Endodermal cell (in vitro differentiated cells): Measurements from ENCODE around the gene PCDHGC3. TPM values are rescaled to one million over a fixed set of nuclear protein-coding genes. Genes with fewer than 3 reads are reported as not detected.

ENCODE experiments used
- DNase-seq: peaks from one replicate; pipeline ENCODE4 v3.0.0-alpha.2; 2017
- H3K27ac ChIP-seq: 2 replicates; pipeline ENCODE4 v1.5.1; 2013; ENCODE audit warnings: mild to moderate bottlenecking, low read depth, low read length, moderate library complexity
- H3K27me3 ChIP-seq: 2 replicates; pipeline ENCODE4 v1.6.1; 2013; ENCODE audit warnings: mild to moderate bottlenecking, low read length, moderate library complexity; ENCODE audit not compliant: insufficient read depth, control insufficient read depth, poor library complexity, severe bottlenecking
- H3K36me3 ChIP-seq: 2 replicates; pipeline ENCODE4 v1.7.0; 2013; ENCODE audit warnings: mild to moderate bottlenecking, low read length, moderate library complexity; ENCODE audit not compliant: control insufficient read depth, insufficient read depth
- H3K4me1 ChIP-seq: one replicate; pipeline ENCODE4 v1.7.0; 2013; ENCODE audit warnings: low read length; ENCODE audit not compliant: control insufficient read depth, insufficient read depth
- H3K4me3 ChIP-seq: 2 replicates; pipeline ENCODE4 v1.5.1; 2013; ENCODE audit warnings: mild to moderate bottlenecking, low read length, moderate library complexity
- H3K9ac ChIP-seq: 2 replicates; pipeline ENCODE4 v1.6.1; 2013; ENCODE audit warnings: mild to moderate bottlenecking, low read length, moderate library complexity; ENCODE audit not compliant: poor library complexity, severe bottlenecking; ENCODE audit errors: extremely low read depth
- H3K9me3 ChIP-seq: 2 replicates; pipeline ENCODE4 v1.6.1; 2013; ENCODE audit warnings: mild to moderate bottlenecking, low read length, moderate library complexity; ENCODE audit not compliant: control insufficient read depth
- H3K27ac Mint-ChIP-seq: 2 replicates; pipeline ENCODE4 v1.8.0; 2020; ENCODE audit warnings: mixed read lengths
- H3K27me3 Mint-ChIP-seq: 2 replicates; pipeline ENCODE4 v1.8.0; 2021; ENCODE audit warnings: mild to moderate bottlenecking, mixed read lengths; ENCODE audit not compliant: insufficient read depth
- H3K36me3 Mint-ChIP-seq: 2 replicates; pipeline ENCODE4 v1.8.0; 2020; ENCODE audit warnings: low read depth, mixed read lengths
- H3K4me1 Mint-ChIP-seq: 2 replicates; pipeline ENCODE4 v1.8.0; 2020; ENCODE audit warnings: mixed read lengths
- H3K4me3 Mint-ChIP-seq: 2 replicates; pipeline ENCODE4 v1.8.0; 2020; ENCODE audit warnings: mild to moderate bottlenecking, moderate library complexity, mixed read lengths
- H3K9me3 Mint-ChIP-seq: 2 replicates; pipeline ENCODE4 v1.8.0; 2020; ENCODE audit warnings: mild to moderate bottlenecking, mixed read lengths
- WGBS, 2 experiments: methylation state at CpG; one replicate each; pipeline versions ENCODE4 v1.1.5 to v1.1.7; 2013; ENCODE audit warnings: missing lambda C conversion rate in 2 of 2, mixed read lengths in 1 of 2; ENCODE audit not compliant: insufficient coverage in 1 of 2, insufficient read length in 1 of 2; 5-methylcytosine and 5-hydroxymethylcytosine counted together
- total RNA-seq, 2 donors: library from RNA; stranded (reverse); fragmentation: NEBNext Ultra II Directional in 1 of 2; extraction: Animal tissue kit (Norgen Biotek cat#: 25700) in 1 of 2; gene quantifications; 2 replicates in 1 of 2; 3 replicates in 1 of 2; pipeline ENCODE4 v1.2.1, GENCODE V29; 2021
- TF ChIP-seq, protein P1 (sequence below): fragments of 200-600 bp; sonication (generic); conservative IDR thresholded peaks from 2 replicates; pipeline ENCODE4 v1.5.0; 2021; ENCODE audit warnings: antibody characterized with exemption, mild to moderate bottlenecking

Gene PCDHGC3
- total RNA-seq, 2 donors from 2014 or later, result 13.9 to 27.6 TPM

DNA sequence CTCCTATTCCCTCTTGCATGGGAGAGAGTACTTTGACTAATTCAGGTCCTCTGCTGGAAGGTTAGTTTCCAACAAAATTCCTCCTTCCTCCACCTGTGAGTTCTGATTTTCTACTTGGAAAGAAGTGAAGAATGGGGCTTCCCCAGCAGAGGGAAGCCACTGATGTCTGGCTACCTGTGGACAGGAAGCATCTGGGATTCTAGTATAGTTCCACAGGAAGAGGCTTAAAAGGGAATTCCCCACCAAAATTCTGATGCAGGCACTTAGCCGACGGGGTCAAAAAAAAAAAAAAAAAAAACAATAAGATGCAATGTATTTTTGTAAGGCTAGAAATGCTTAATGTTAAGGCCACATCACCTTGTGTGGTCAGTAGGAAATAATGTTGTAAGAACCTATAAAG lies 46.5 kb downstream of the PCDHGC3 start:
- DNase-seq, result no peak
- whole genome bisulfite sequencing, 2 experiments, result 94% methylated on average over 2 of the region's 2 CpGs
- H3K4me1 Mint-ChIP-seq, result peaks cover 18% of the 10 kb centered on the region
- no peaks in the 10 kb centered on the region for H3K27me3 ChIP-seq
- peaks cover 12% of the 10 kb centered on the region for H3K4me1 ChIP-seq
- H3K9ac ChIP-seq, result no peak overlapping the region
- H3K27ac ChIP-seq, result no peak overlapping the region
- no peak overlapping the region for H3K27ac Mint-ChIP-seq
- no peak overlapping the region for H3K4me3 ChIP-seq
- H3K9me3 ChIP-seq, result no peaks in the 10 kb centered on the region
- H3K9me3 Mint-ChIP-seq, result no peaks in the 10 kb centered on the region
- TF ChIP-seq, protein P1, sequence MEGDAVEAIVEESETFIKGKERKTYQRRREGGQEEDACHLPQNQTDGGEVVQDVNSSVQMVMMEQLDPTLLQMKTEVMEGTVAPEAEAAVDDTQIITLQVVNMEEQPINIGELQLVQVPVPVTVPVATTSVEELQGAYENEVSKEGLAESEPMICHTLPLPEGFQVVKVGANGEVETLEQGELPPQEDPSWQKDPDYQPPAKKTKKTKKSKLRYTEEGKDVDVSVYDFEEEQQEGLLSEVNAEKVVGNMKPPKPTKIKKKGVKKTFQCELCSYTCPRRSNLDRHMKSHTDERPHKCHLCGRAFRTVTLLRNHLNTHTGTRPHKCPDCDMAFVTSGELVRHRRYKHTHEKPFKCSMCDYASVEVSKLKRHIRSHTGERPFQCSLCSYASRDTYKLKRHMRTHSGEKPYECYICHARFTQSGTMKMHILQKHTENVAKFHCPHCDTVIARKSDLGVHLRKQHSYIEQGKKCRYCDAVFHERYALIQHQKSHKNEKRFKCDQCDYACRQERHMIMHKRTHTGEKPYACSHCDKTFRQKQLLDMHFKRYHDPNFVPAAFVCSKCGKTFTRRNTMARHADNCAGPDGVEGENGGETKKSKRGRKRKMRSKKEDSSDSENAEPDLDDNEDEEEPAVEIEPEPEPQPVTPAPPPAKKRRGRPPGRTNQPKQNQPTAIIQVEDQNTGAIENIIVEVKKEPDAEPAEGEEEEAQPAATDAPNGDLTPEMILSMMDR, result no peak
- H3K36me3 Mint-ChIP-seq, result peaks cover 79% of the 10 kb centered on the region
- H3K4me3 Mint-ChIP-seq, result no peak overlapping the region
- no peaks in the 10 kb centered on the region for H3K27me3 Mint-ChIP-seq
- peaks cover 86% of the 10 kb centered on the region for H3K36me3 ChIP-seq

DNA sequence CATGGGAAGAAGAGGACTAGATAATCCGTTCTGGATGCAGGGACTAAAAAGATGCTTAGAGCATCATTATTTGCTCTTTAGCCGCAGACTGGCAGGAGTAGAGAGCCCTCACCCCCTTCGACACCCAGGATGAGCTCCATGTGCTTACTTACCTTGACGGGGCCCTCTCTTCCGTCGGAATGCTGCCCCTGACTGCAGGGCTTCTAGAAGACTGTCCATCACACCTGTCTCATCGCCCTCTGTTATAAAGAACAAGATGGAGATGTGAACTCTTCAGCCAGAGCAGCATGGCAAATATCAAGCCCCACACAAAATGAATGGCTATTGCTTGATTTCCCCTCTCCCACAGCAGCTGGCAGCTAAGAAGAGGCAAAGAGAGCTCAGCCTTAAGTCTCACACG lies 48.2 kb downstream of the PCDHGC3 start:
- H3K36me3 Mint-ChIP-seq, result peaks cover 67% of the 10 kb centered on the region
- H3K4me1 Mint-ChIP-seq, result peaks cover 18% of the 10 kb centered on the region
- no peak overlapping the region for H3K4me3 ChIP-seq
- TF ChIP-seq, protein P1, result no peak
- H3K9me3 ChIP-seq, result no peaks in the 10 kb centered on the region
- H3K27me3 ChIP-seq, result no peaks in the 10 kb centered on the region
- no peaks in the 10 kb centered on the region for H3K27me3 Mint-ChIP-seq
- H3K9ac ChIP-seq, result no peak overlapping the region
- WGBS, 2 experiments, result 90 to 91% methylated on average over 6 to 8 of the region's 8 CpGs
- H3K27ac Mint-ChIP-seq, result peak overlapping the region; percentile 87
- no peak for DNase-seq
- no peak overlapping the region for H3K4me3 Mint-ChIP-seq
- peaks cover 86% of the 10 kb centered on the region for H3K36me3 ChIP-seq
- H3K9me3 Mint-ChIP-seq, result no peaks in the 10 kb centered on the region
- no peak overlapping the region for H3K27ac ChIP-seq
- peaks cover 12% of the 10 kb centered on the region for H3K4me1 ChIP-seq

DNA sequence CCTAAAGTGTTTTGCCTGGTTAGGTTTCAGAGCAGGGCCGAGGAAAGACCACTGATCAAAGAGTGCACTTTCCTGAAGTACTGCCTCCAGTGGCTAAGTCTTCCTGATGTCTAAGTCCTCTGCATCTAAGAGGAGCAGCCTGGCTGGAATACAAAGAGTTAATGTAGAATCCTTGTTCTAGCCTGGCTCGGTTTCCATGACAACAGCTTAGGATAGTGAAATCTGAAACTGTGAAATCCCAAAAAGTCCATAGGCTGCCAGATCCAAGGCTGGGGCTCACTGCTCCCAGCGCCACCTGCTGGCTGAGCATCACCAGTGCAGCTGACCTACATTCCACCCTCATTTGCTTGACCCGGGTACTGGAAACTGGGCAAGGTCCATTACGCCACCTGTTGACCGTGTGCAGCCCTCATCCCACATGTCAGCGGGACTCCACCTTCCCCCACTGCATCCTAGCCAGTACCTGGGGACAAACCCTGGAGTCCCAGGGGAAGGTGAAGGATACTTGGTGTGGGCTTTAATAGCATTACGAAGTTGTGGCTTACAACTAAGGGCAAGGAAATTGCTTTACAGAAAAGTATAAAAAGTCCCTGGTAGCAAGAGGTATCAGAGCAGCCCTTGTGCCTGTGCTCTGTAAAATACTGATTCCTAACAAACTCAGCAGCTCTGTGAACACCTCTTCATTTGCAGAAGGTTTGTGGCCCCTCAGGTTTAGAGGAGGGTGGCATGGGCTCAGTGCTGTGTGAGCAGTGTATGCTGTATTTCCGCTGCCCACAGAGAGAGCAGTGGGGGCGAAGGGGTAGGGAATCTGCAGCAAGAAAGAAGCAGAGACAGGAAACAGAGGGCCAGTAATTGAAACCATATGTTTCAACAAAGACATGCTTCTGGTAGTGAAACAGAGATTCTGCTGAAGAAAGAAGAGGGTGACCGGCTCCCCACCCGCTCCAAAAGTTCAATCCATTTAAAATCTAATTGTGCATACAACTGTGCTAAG lies 49.1 kb downstream of the PCDHGC3 start:
- TF ChIP-seq, protein P1, result peak; percentile 100
- Mint-ChIP-seq H3K9me3 (no peaks in the 10 kb centered on the region), H3K4me1 (peaks cover 18% of the 10 kb centered on the region), H3K27me3 (no peaks in the 10 kb centered on the region), H3K27ac (peak overlapping the region; percentile 87), H3K4me3 (no peak overlapping the region), H3K36me3 (peaks cover 58% of the 10 kb centered on the region)
- no peak overlapping the region for H3K9ac ChIP-seq
- WGBS, 2 experiments, result 39 to 54% methylated on average over 7 to 12 of the region's 12 CpGs
- no peak overlapping the region for H3K4me3 ChIP-seq
- DNase-seq, result peak; percentile 99
- peaks cover 12% of the 10 kb centered on the region for H3K4me1 ChIP-seq
- H3K27me3 ChIP-seq, result no peaks in the 10 kb centered on the region
- peak overlapping the region; percentile 69 for H3K27ac ChIP-seq
- peaks cover 83% of the 10 kb centered on the region for H3K36me3 ChIP-seq
- no peaks in the 10 kb centered on the region for H3K9me3 ChIP-seq
